Measurements from ENCODE around the gene RBM26. TPM values are rescaled to one million over a fixed set of nuclear protein-coding genes. Genes with fewer than 3 reads are reported as not detected.

The RBM26 gene
- total RNA-seq, 2 donors from 2014 or later = 29.0 to 45.9 TPM

DNA sequence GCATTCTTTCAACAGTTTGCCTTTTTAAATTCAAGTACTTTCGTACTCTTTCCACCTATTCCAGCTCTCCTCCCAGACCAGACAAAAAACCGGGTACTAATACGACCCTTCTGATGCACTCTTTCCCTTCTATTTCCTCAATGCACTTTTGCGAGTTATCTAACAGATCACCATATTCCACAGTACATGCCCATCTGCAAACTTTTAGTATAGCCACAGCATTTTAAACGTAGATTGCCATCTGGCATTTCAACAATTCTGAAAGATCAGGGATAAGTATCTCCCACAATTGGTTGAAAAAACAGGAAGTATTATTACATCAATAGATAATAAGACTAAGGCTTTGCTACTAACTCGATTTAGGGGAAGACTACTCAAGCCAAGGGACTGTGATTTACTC lies 31.5 kb downstream of the RBM26 start:
- Histone ChIP-seq H3K36me3 (peaks cover 0 to 9% of the 10 kb centered on the region in 2 donors), H3K4me3 (no peak overlapping the region), H3K27me3 (replicated peaks; ENCODE audit: insufficient read depth) (no peaks in the 10 kb centered on the region), H3K27ac (no peak overlapping the region), H3K9me3 (no peaks in the 10 kb centered on the region), H3K4me1 (replicated peaks) (no peaks in the 10 kb centered on the region)
- no peak for DNase-seq (ENCODE audit: low spot score)
- 87% methylated on average over 6 of the region's 6 CpGs for WGBS
- no peak for TF ChIP-seq POLR2AphosphoS5 (IDR thresholded peaks at IDR 0.05)
- TF ChIP-seq POLR2A (IDR thresholded peaks at IDR 0.05) = no peak
- TF ChIP-seq, protein P1, sequence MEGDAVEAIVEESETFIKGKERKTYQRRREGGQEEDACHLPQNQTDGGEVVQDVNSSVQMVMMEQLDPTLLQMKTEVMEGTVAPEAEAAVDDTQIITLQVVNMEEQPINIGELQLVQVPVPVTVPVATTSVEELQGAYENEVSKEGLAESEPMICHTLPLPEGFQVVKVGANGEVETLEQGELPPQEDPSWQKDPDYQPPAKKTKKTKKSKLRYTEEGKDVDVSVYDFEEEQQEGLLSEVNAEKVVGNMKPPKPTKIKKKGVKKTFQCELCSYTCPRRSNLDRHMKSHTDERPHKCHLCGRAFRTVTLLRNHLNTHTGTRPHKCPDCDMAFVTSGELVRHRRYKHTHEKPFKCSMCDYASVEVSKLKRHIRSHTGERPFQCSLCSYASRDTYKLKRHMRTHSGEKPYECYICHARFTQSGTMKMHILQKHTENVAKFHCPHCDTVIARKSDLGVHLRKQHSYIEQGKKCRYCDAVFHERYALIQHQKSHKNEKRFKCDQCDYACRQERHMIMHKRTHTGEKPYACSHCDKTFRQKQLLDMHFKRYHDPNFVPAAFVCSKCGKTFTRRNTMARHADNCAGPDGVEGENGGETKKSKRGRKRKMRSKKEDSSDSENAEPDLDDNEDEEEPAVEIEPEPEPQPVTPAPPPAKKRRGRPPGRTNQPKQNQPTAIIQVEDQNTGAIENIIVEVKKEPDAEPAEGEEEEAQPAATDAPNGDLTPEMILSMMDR (IDR thresholded peaks at IDR 0.05) = no peak
- intact Hi-C loops (cut with DNase I) = no loop called here

DNA sequence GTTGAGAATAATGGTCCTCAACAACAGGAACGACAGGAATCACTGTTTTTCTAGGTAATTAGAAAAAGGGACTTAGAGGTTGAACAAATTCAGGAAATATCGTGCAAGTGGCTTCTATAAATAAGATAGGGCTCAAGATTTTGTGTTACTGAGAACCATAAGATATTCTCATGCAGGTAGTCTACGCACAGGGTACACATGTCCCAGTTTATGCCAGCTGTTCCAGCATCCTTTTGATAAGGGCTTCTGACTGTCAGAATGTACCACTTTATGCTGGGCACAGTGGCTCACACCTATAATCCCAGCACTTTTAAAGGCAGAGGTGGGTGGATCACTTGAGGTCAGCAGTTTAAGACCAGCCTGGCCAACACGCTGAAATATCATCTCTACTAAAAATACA lies 32.1 kb downstream of the RBM26 start:
- 90% methylated on average over 4 of the region's 4 CpGs for WGBS
- no peaks in the 10 kb centered on the region for H3K27me3 ChIP-seq (replicated peaks; ENCODE audit: insufficient read depth)
- TF ChIP-seq, protein P1 (IDR thresholded peaks at IDR 0.05) = no peak
- TF ChIP-seq POLR2A (IDR thresholded peaks at IDR 0.05) (no peak), POLR2AphosphoS5 (IDR thresholded peaks at IDR 0.05) (no peak)
- H3K27ac ChIP-seq = no peak overlapping the region
- intact Hi-C loops (cut with DNase I) = no loop called here
- no peaks in the 10 kb centered on the region for H3K9me3 ChIP-seq
- DNase-seq (ENCODE audit: low spot score) = no peak
- no peaks in the 10 kb centered on the region for H3K4me1 ChIP-seq (replicated peaks)
- peaks cover 0 to 9% of the 10 kb centered on the region in 2 donors for H3K36me3 ChIP-seq
- no peak overlapping the region for H3K4me3 ChIP-seq

DNA sequence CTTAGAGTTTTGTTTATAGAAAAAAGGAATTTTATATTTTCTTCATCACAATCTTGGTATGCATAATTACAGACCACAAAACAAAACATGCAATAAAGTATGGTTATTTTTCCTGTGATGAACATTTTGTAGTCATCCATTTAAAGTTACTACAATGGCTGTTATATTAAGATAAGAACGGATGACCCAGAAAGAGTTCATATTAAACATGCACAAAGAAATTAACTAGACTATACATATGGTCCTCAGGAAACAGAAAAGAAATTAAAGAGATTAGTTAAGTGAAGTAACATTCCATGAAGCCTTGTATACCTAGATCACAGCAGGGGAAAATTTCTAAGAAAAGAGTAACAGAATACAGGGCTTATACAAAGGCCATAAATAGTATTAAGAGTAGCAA lies 36.8 kb downstream of the RBM26 start:
- WGBS = 88% methylated on average over 1 of the region's 1 CpG
- Histone ChIP-seq H3K27ac (no peak overlapping the region), H3K27me3 (replicated peaks; ENCODE audit: insufficient read depth) (no peaks in the 10 kb centered on the region), H3K36me3 (no peaks in the 10 kb centered on the region), H3K4me3 (no peak overlapping the region), H3K4me1 (replicated peaks) (no peaks in the 10 kb centered on the region), H3K9me3 (no peaks in the 10 kb centered on the region)
- intact Hi-C loops (cut with DNase I) = no loop called here
- TF ChIP-seq POLR2A (IDR thresholded peaks at IDR 0.05) (no peak), POLR2AphosphoS5 (IDR thresholded peaks at IDR 0.05) (no peak)
- TF ChIP-seq, protein P1 (IDR thresholded peaks at IDR 0.05) = no peak
- DNase-seq (ENCODE audit: low spot score) = no peak

DNA sequence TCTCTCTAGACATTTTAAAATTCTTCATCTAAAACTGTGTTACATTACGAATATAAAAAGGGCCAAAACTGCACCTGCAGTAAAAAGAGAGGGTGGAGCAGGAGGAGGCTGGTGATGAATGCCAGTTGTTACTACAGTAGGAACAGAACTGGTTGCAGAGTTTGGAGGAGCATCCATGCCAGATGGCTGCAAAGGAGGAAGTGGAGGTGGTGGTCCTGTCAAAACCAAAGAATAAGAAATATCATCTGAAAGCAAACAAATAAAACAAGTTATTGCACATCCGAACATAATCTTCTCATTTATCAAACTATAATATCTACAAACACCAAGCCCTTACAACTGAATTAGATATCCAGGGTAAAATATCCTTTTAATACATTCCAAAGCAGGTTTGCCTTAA lies 40.1 kb downstream of the RBM26 start:
- intact Hi-C loops (cut with DNase I) = no loop called here
- Histone ChIP-seq H3K4me1 (replicated peaks) (no peaks in the 10 kb centered on the region), H3K27ac (no peak overlapping the region), H3K9me3 (no peaks in the 10 kb centered on the region), H3K27me3 (replicated peaks; ENCODE audit: insufficient read depth) (no peaks in the 10 kb centered on the region), H3K4me3 (no peak overlapping the region), H3K36me3 (no peaks in the 10 kb centered on the region)
- TF ChIP-seq POLR2AphosphoS5 (IDR thresholded peaks at IDR 0.05) = no peak
- no peak for TF ChIP-seq POLR2A (IDR thresholded peaks at IDR 0.05)
- TF ChIP-seq, protein P1 (IDR thresholded peaks at IDR 0.05) = no peak
- no peak for DNase-seq (ENCODE audit: low spot score)
- WGBS = 56% methylated on average over 2 of the region's 2 CpGs

DNA sequence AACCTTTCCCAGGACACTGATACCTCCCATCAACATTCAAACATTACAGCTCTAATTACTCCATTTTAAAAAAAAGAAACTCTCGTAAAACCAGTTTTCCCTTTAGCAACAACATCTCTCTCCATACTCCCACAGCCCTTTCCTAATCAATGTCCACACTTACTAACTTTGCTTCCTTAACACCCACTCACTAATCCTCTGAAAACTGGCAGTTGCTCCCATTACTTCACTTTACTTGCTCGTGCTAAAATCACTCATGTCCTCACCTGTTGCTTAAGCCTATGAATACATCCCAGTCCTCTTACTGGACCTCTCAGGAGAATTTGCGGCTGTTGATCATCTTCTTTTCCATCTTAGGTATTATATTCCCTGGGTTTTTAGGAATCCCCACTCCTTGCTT lies 44.8 kb downstream of the RBM26 start:
- no peak for DNase-seq (ENCODE audit: low spot score)
- intact Hi-C loops (cut with DNase I) = no loop called here
- no peaks in the 10 kb centered on the region for H3K9me3 ChIP-seq
- H3K4me3 ChIP-seq = no peak overlapping the region
- no peaks in the 10 kb centered on the region for H3K36me3 ChIP-seq
- 85% methylated on average over 3 of the region's 3 CpGs for WGBS
- no peaks in the 10 kb centered on the region for H3K27me3 ChIP-seq (replicated peaks; ENCODE audit: insufficient read depth)
- no peaks in the 10 kb centered on the region for H3K4me1 ChIP-seq (replicated peaks)
- no peak for TF ChIP-seq POLR2AphosphoS5 (IDR thresholded peaks at IDR 0.05)
- no peak overlapping the region for H3K27ac ChIP-seq

Data from prostate gland (tissue), 2 donors.